Measurements from ENCODE around the gene OR1J4.

- TF ChIP-seq CTCF (IDR thresholded peaks at IDR 0.05) (no peak), EZH2 (IDR thresholded peaks at IDR 0.05) (no peak), EZH2phosphoT487 (IDR thresholded peaks at IDR 0.05) (no peak)
These were observed 17.2 kb downstream of the OR1J4 start for GRCh38 chr9:122536134-122536533.

All from neural progenitor cell (in vitro differentiated cells).